DOHH2 (cell line): ENCODE results near the gene VPS26A.

Source experiments
- H3F3A ChIP-seq: fragments of 200-600 bp; sonication (generic), shearing (Covaris generic); 2 replicates; pipeline ENCODE4 v1.6.0; 2016; ENCODE audit warnings: antibody characterized with exemption, mild to moderate bottlenecking; ENCODE audit not compliant: control insufficient read depth, insufficient read depth
- H3K27ac ChIP-seq: fragments of 200-600 bp; sonication (generic); 2 replicates; pipeline ENCODE4 v1.5.1; 2014; ENCODE audit warnings: low read depth, mild to moderate bottlenecking, low read length, moderate library complexity
- H3K27me3 ChIP-seq: fragments of 200-600 bp; sonication (generic); 2 replicates; pipeline ENCODE4 v1.6.1; 2014; ENCODE audit warnings: mild to moderate bottlenecking, low read length, mixed read lengths; ENCODE audit not compliant: control insufficient read depth
- H3K36me3 ChIP-seq: fragments of 200-600 bp; sonication (generic); 2 replicates; pipeline ENCODE4 v1.6.1; 2014; ENCODE audit warnings: mild to moderate bottlenecking, low read length, moderate library complexity, mixed read lengths; ENCODE audit not compliant: control insufficient read depth
- H3K4me1 ChIP-seq: fragments of 200-600 bp; sonication (generic); 2 replicates; pipeline ENCODE4 v1.6.1; 2014; ENCODE audit warnings: mild to moderate bottlenecking, low read length, mixed read lengths; ENCODE audit not compliant: control insufficient read depth
- H3K4me2 ChIP-seq: fragments of 200-600 bp; sonication (generic); 2 replicates; pipeline ENCODE4 v1.6.0; 2014; ENCODE audit warnings: mild to moderate bottlenecking, low read length, moderate library complexity
- H3K4me3 ChIP-seq: fragments of 200-600 bp; sonication (generic); 2 replicates; pipeline ENCODE4 v1.5.1; 2014; ENCODE audit warnings: mild to moderate bottlenecking, low read length, mixed read lengths
- H3K79me2 ChIP-seq: fragments of 200-600 bp; sonication (generic); 2 replicates; pipeline ENCODE4 v1.6.1; 2014; ENCODE audit warnings: mild to moderate bottlenecking, low read length, mixed read lengths; ENCODE audit not compliant: control insufficient read depth
- H3K9me2 ChIP-seq: fragments of 200-600 bp; sonication (generic); replicated peaks from 2 replicates; pipeline ENCODE4 v1.6.1; 2014; ENCODE audit warnings: mild to moderate bottlenecking, low read length, mixed read lengths; ENCODE audit not compliant: control insufficient read depth
- H3K9me3 ChIP-seq: fragments of 200-600 bp; sonication (generic); 2 replicates; pipeline ENCODE4 v1.6.1; 2014; ENCODE audit warnings: antibody characterized with exemption, low read length, mixed read lengths; ENCODE audit not compliant: control insufficient read depth, insufficient read depth
- H4K20me1 ChIP-seq: fragments of 200-600 bp; sonication (generic); 2 replicates; pipeline ENCODE4 v1.6.0; 2014; ENCODE audit warnings: low read depth, mild to moderate bottlenecking, antibody characterized with exemption, low read length, moderate library complexity; ENCODE audit not compliant: control insufficient read depth, insufficient read depth
- EZH2phosphoT487 ChIP-seq: fragments of 200-600 bp; sonication (generic); IDR thresholded peaks from 2 replicates; pipeline ENCODE4 v1.6.1; 2017; ENCODE audit warnings: borderline replicate concordance, mild to moderate bottlenecking, antibody characterized with exemption, low read length, moderate library complexity, mixed read lengths
- TF ChIP-seq, protein P1 (sequence below): fragments of 200-600 bp; sonication (generic); IDR thresholded peaks from one replicate; pipeline ENCODE4 v1.5.1; 2014; ENCODE audit warnings: antibody characterized with exemption, mild to moderate bottlenecking, low read depth, low read length; ENCODE audit not compliant: poor library complexity, severe bottlenecking

VPS26A gene

DNA sequence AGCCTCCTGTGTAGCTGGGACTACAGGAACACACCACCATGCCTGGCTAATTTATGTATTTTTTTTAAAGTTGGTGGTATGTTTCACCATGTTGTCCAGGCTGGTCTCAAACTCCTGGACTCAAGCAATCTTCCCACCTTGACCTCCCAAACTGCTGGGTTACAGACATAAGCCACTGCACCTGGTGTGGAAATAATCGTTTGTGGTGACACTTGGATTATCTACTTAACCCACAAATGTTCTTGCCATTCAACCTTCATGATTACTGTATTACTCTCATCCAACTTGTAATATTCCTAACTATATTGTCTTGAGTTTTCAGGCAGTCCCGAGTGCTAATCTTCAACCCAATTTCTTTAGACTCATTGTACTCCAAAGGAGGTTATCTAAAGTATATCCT lies 45.7 kb upstream of the VPS26A start:
- no peak overlapping the region for H3K27ac ChIP-seq
- H3K9me3 ChIP-seq: no peaks in the 10 kb centered on the region
- H3K27me3 ChIP-seq: no peaks in the 10 kb centered on the region
- no peaks in the 10 kb centered on the region for H4K20me1 ChIP-seq
- no peaks in the 10 kb centered on the region for H3K36me3 ChIP-seq
- H3K9me2 ChIP-seq: no peaks in the 10 kb centered on the region
- H3K4me2 ChIP-seq: no peak overlapping the region
- H3K4me3 ChIP-seq: no peak overlapping the region
- no peaks in the 10 kb centered on the region for H3F3A ChIP-seq
- no peaks in the 10 kb centered on the region for H3K4me1 ChIP-seq
- no peak for TF ChIP-seq EZH2phosphoT487
- TF ChIP-seq, protein P1, sequence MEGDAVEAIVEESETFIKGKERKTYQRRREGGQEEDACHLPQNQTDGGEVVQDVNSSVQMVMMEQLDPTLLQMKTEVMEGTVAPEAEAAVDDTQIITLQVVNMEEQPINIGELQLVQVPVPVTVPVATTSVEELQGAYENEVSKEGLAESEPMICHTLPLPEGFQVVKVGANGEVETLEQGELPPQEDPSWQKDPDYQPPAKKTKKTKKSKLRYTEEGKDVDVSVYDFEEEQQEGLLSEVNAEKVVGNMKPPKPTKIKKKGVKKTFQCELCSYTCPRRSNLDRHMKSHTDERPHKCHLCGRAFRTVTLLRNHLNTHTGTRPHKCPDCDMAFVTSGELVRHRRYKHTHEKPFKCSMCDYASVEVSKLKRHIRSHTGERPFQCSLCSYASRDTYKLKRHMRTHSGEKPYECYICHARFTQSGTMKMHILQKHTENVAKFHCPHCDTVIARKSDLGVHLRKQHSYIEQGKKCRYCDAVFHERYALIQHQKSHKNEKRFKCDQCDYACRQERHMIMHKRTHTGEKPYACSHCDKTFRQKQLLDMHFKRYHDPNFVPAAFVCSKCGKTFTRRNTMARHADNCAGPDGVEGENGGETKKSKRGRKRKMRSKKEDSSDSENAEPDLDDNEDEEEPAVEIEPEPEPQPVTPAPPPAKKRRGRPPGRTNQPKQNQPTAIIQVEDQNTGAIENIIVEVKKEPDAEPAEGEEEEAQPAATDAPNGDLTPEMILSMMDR: no peak
- H3K79me2 ChIP-seq: no peaks in the 10 kb centered on the region

DNA sequence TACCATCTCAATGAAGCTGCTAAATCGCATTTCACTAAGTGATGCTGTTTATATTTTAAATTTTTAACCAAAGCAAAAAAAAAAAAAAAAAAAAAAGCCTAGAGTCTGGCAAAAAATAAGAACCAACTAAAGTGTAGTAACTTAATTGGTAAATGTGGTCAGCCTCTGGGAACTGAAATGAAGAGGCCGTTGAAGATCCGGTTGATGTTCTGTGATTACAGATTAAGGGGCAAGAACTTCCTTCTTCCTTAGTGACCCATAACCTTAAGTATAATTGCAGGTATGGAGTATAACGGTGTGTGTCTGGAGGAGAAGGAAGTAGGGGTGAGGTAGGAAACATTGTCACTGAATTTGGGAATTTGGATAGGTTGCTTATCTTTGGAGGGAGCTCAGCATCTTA lies 43.8 kb upstream of the VPS26A start:
- no peaks in the 10 kb centered on the region for H3K9me2 ChIP-seq
- H4K20me1 ChIP-seq: no peaks in the 10 kb centered on the region
- no peaks in the 10 kb centered on the region for H3K4me1 ChIP-seq
- no peaks in the 10 kb centered on the region for H3K36me3 ChIP-seq
- H3K27ac ChIP-seq: no peak overlapping the region
- H3K27me3 ChIP-seq: no peaks in the 10 kb centered on the region
- no peak overlapping the region for H3K4me2 ChIP-seq
- TF ChIP-seq, protein P1: no peak
- TF ChIP-seq EZH2phosphoT487: no peak
- H3K9me3 ChIP-seq: no peaks in the 10 kb centered on the region
- no peaks in the 10 kb centered on the region for H3K79me2 ChIP-seq
- H3K4me3 ChIP-seq: no peak overlapping the region
- no peaks in the 10 kb centered on the region for H3F3A ChIP-seq

DNA sequence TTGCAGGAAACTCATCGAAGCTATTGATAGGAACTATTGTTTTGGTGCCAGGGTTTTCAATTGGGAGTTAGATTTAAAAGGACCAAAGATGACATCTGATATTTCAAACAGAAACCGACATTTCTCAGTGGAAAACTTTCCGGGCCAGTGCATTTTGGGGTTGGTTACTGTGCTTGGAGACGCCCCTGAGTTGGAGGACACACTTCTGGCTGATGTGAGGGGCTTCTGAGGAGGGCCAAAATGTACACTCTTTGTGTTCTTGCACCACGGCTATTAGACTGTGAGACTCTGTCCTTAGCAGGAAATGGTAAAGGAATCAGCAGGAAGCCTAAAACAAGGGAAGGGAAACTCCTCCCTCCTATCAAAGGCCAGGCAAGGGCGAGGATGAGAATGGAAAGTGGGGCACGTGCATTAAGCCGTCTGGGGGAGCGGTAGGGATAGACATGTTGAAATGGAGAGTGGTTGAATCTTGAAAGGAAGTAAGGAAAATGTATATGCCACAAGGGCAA lies 37.9 kb upstream of the VPS26A start:
- Histone ChIP-seq H3K27me3 (no peaks in the 10 kb centered on the region), H3K79me2 (no peaks in the 10 kb centered on the region), H3K4me2 (no peak overlapping the region; the same call in 1 of the 2 replicates), H3K4me1 (peaks cover 30% of the 10 kb centered on the region), H3K36me3 (no peaks in the 10 kb centered on the region), H4K20me1 (no peaks in the 10 kb centered on the region), H3F3A (no peaks in the 10 kb centered on the region), H3K4me3 (no peak overlapping the region), H3K9me3 (no peaks in the 10 kb centered on the region), H3K9me2 (no peaks in the 10 kb centered on the region), H3K27ac (no peak overlapping the region)
- TF ChIP-seq, protein P1: no peak
- TF ChIP-seq EZH2phosphoT487: no peak
